GM10847 (cell line): ENCODE data around the gene ALDH7A1.

Source experiments
- POLR2A ChIP-seq: IDR thresholded peaks from 2 replicates; pipeline ENCODE4 v1.6.1; 2011; ENCODE audit not compliant: insufficient read length; ENCODE audit errors: extremely low read depth

ALDH7A1 gene

GRCh38 chr5:126594748-126595485, at the start of gene ALDH7A1:
Gene ALDH7A1 (minus strand): TSS chr5:126595219. CDS start chr5:126595198, 21 bp downstream.
- TF ChIP-seq POLR2A = no peak

GRCh38 chr5:126641387-126641786, 46.4 kb upstream of the ALDH7A1 start:
- TF ChIP-seq POLR2A = no peak

- no peak for TF ChIP-seq POLR2A
Measured at GRCh38 chr5:126640866-126641265, 45.8 kb upstream of the ALDH7A1 start.

GRCh38 chr5:126636956-126637355, 41.9 kb upstream of the ALDH7A1 start:
- TF ChIP-seq POLR2A = no peak

GRCh38 chr5:126635585-126635984, 40.6 kb upstream of the ALDH7A1 start:
- TF ChIP-seq POLR2A = no peak

- no peak for TF ChIP-seq POLR2A
Measured at GRCh38 chr5:126633552-126633951, 38.5 kb upstream of the ALDH7A1 start.

GRCh38 chr5:126631920-126632319, 36.9 kb upstream of the ALDH7A1 start:
- TF ChIP-seq POLR2A = no peak

- TF ChIP-seq POLR2A = no peak
Measured at GRCh38 chr5:126628102-126628501, 33.1 kb upstream of the ALDH7A1 start.

- TF ChIP-seq POLR2A = no peak
Measured at GRCh38 chr5:126624534-126624933, 29.5 kb upstream of the ALDH7A1 start.

- no peak for TF ChIP-seq POLR2A
Measured at GRCh38 chr5:126619781-126620180, 24.8 kb upstream of the ALDH7A1 start.

GRCh38 chr5:126615286-126615685, 20.3 kb upstream of the ALDH7A1 start:
- TF ChIP-seq POLR2A = no peak

- TF ChIP-seq POLR2A = no peak
Measured at GRCh38 chr5:126613941-126614592, 19.0 kb upstream of the ALDH7A1 start.

- no peak for TF ChIP-seq POLR2A
Measured at GRCh38 chr5:126610616-126611015, 15.6 kb upstream of the ALDH7A1 start.

- TF ChIP-seq POLR2A = no peak
Measured at GRCh38 chr5:126610160-126610559, 15.1 kb upstream of the ALDH7A1 start.

- no peak for TF ChIP-seq POLR2A
Measured at GRCh38 chr5:126605525-126605924, 10.5 kb upstream of the ALDH7A1 start.

- TF ChIP-seq POLR2A = no peak
Measured at GRCh38 chr5:126603402-126603991, 8.5 kb upstream of the ALDH7A1 start.
